Measurements from ENCODE around the gene RNASE9.
"Not testable (repeated sequence)": the region's sequence is repeated elsewhere in the genome, so short reads cannot be mapped to it uniquely, and the experiment has no call there.

GRCh38 chr14:20506752-20507151, 54.1 kb downstream of the RNASE9 start:
- TF ChIP-seq CTCF (IDR thresholded peaks at IDR 0.05; ENCODE audit: low read depth, low read length); EZH2phosphoT487 (IDR thresholded peaks at IDR 0.05; ENCODE audit: low read depth): not testable (repeated sequence)
